ENCODE results near the gene AKT2.

- TF ChIP-seq CTCF (IDR thresholded peaks at IDR 0.05; ENCODE audit: insufficient read depth, low read depth, low read length) (no peak), EZH2 (IDR thresholded peaks at IDR 0.05; ENCODE audit: insufficient read depth, low read length) (no peak)
Measured at GRCh38 chr19:40264314-40265054, 20.7 kb downstream of the AKT2 start.
